HK-2 (cell line): ENCODE results near the gene OR1J1.
A peak's percentile ranks its signal among the peaks of the same experiment; 100 is the strongest.

ENCODE experiments used
- DNase-seq: peaks from one replicate; pipeline ENCODE4 v3.0.0-alpha.2; 2018; ENCODE audit not compliant: unreplicated experiment

OR1J1 gene

GRCh38 chr9:122477826-122478225 lies at the start of gene OR1J1:
Gene OR1J1 (minus strand): TSS chr9:122477926. CDS start chr9:122477926, 0 bp downstream.
- no peak for DNase-seq

- DNase-seq = no peak
These were observed 49.5 kb upstream of the OR1J1 start, which contains the start of gene OR1N1 for GRCh38 chr9:122527193-122527592. Gene OR1N1 (minus strand): TSS chr9:122527293. CDS start chr9:122527293, 0 bp downstream.

GRCh38 chr9:122526602-122527001 lies 48.9 kb upstream of the OR1J1 start:
- DNase-seq = no peak

- no peak for DNase-seq
These were observed 41.6 kb upstream of the OR1J1 start for GRCh38 chr9:122519376-122519775.

GRCh38 chr9:122518841-122519240 lies 41.1 kb upstream of the OR1J1 start, which contains the start of gene OR1J4:
Gene OR1J4 (plus strand): TSS chr9:122519141. CDS start chr9:122519141, 0 bp downstream.
- no peak for DNase-seq

GRCh38 chr9:122518226-122518625 lies 40.5 kb upstream of the OR1J1 start:
- DNase-seq = no peak

- DNase-seq = no peak
These were observed 32.8 kb upstream of the OR1J1 start, which contains the start of gene OR1J2 for GRCh38 chr9:122510502-122510901. Gene OR1J2 (plus strand): TSS chr9:122510802. CDS start chr9:122510802, 0 bp downstream.

GRCh38 chr9:122506964-122507363 lies 29.2 kb upstream of the OR1J1 start:
- no peak for DNase-seq

GRCh38 chr9:122498883-122499288 lies 21.2 kb upstream of the OR1J1 start:
- DNase-seq = peak; percentile 5

GRCh38 chr9:122479062-122479461 lies 1.3 kb upstream of the OR1J1 start:
- no peak for DNase-seq

- no peak for DNase-seq
These were observed 380 bp downstream of the OR1J1 start for GRCh38 chr9:122477346-122477745.

- DNase-seq = no peak
These were observed 2.0 kb downstream of the OR1J1 start for GRCh38 chr9:122475717-122476116.

GRCh38 chr9:122474561-122474960 lies 3.2 kb downstream of the OR1J1 start:
- no peak for DNase-seq

GRCh38 chr9:122468735-122469134 lies 9.0 kb downstream of the OR1J1 start:
- no peak for DNase-seq

GRCh38 chr9:122466456-122466855 lies 11.3 kb downstream of the OR1J1 start:
- DNase-seq = no peak

GRCh38 chr9:122464633-122465567 lies 12.8 kb downstream of the OR1J1 start:
- peak; percentile 56 for DNase-seq

GRCh38 chr9:122463828-122464632 lies 13.7 kb downstream of the OR1J1 start:
- DNase-seq = no peak

- no peak for DNase-seq
These were observed 19.9 kb downstream of the OR1J1 start for GRCh38 chr9:122457787-122458186.

GRCh38 chr9:122456123-122456522 lies 21.6 kb downstream of the OR1J1 start:
- DNase-seq = no peak

- DNase-seq = no peak
These were observed 24.0 kb downstream of the OR1J1 start for GRCh38 chr9:122453677-122454135.

GRCh38 chr9:122446819-122447484 lies 30.8 kb downstream of the OR1J1 start:
- no peak for DNase-seq
